PC-9 (cell line): Measurements from ENCODE around the gene TRIM23.

Experiments
- EZH2 ChIP-seq: fragments of 200-600 bp; sonication (generic); IDR thresholded peaks from 2 replicates; pipeline ENCODE4 v1.8.0; 2017; ENCODE audit warnings: antibody characterized with exemption, low read depth
- TF ChIP-seq, protein P1 (sequence below): fragments of 200-600 bp; sonication (generic); conservative IDR thresholded peaks from 2 replicates; pipeline ENCODE4 v1.6.1; 2017; ENCODE audit warnings: mixed run types, antibody characterized with exemption, mild to moderate bottlenecking, moderate library complexity

DNA sequence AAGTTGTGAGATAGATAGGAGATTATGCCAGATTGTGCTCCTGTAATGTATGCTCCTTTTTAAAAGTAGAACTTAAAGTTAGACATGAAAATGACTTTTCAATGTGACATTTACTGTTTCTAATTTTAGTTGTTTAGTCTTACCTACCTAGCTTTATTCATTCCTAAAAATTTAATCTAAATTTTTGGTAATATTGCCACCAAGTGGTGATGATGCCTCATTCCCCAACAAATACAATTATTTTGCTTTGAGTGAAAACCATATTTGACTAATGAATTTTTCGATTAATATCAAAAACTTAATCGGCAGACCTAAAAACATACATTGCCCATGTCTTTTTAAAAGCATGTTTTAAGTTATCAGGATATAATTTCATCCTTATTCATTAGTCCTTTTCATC is 35.4 kb downstream of the TRIM23 start:
- TF ChIP-seq, protein P1, sequence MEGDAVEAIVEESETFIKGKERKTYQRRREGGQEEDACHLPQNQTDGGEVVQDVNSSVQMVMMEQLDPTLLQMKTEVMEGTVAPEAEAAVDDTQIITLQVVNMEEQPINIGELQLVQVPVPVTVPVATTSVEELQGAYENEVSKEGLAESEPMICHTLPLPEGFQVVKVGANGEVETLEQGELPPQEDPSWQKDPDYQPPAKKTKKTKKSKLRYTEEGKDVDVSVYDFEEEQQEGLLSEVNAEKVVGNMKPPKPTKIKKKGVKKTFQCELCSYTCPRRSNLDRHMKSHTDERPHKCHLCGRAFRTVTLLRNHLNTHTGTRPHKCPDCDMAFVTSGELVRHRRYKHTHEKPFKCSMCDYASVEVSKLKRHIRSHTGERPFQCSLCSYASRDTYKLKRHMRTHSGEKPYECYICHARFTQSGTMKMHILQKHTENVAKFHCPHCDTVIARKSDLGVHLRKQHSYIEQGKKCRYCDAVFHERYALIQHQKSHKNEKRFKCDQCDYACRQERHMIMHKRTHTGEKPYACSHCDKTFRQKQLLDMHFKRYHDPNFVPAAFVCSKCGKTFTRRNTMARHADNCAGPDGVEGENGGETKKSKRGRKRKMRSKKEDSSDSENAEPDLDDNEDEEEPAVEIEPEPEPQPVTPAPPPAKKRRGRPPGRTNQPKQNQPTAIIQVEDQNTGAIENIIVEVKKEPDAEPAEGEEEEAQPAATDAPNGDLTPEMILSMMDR = peak; percentile 28; the same call in 1 of the 2 replicates
- TF ChIP-seq EZH2 = no peak
